TTC549 (cell line): Measurements from ENCODE around the gene RNF40.
A peak's percentile ranks its signal among the peaks of the same experiment; 100 is the strongest.

Source experiments
- FAIRE-seq: peaks from 2 replicates; lab custom pipeline; 2012; peaks lifted over from hg19 to GRCh38; lab: Jason Lieb, UNC

The RNF40 gene

GRCh38 chr16:30740364-30741251 lies 21.5 kb upstream of the RNF40 start:
- no peak for FAIRE-seq

- FAIRE-seq, result no peak
Observed at GRCh38 chr16:30741461-30741914, 20.6 kb upstream of the RNF40 start.

DNA sequence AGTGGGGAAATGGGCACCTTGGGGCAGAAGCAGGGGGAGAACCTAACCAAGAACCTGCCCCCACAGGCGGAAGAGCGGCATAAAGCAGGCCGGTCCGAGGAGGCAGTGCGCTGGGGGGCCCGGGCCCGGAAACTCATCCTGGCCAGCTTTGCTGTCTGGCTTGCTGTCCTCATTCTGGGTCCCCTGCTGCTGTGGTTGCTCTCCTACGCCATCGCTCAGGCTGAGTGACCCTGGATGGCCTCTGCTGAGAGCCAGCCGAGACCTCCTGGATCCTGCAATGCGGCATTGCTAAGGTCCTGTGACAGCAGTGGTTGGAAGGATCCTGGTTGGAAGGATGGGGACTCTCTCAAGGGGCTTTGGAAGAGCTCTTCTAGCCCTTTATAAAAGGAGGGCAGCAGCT lies 18.4 kb upstream of the RNF40 start:
- FAIRE-seq, result no peak

DNA sequence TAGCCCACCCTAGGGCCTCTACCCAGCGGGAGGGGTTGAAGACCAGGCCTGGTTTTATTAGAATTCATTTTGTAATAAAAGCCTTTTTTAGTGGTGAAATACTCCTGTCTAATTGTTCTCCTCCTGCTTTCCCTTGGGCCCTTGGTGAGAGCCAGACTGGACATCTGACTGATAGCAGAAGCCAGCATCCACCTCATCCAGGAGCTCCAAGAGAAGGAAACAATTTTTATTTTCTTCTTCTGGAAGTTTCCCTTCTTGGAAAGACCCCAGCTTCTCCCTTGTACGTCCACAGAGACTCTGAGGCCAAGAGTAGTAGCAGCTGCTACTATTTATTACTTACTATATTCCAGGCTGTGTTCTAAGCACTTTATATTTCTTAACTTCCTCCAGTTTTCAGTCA lies 17.9 kb upstream of the RNF40 start:
- FAIRE-seq, result no peak

GRCh38 chr16:30745082-30745481 lies 17.0 kb upstream of the RNF40 start:
- no peak for FAIRE-seq

DNA sequence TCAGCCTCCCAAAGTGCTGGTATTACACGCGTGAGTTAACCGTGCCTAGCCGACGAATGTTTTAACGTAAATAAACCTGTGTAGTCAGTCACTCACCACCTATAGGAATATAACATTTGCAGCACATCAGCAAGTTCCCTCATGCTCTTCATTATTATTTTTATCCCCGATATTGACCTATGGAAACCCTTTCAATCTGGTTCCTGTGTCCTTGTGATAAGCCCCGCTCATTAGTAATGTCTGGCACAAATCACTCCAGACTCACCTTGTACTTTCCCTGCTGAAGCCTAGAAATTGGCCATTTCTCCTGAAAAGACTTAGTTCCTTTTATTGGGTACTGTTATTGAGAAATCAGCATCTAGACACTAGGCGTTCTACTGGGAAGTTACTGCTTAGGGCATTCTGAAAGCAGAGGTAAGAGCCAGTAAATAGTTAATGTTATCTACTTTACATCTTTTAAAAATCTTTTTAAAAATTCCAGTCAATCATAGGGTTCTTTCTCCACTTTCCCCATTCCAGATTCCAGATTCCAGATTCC lies 15.4 kb upstream of the RNF40 start:
- FAIRE-seq, result no peak

- no peak for FAIRE-seq
Observed at GRCh38 chr16:30747331-30747730, 14.8 kb upstream of the RNF40 start.

- peak; percentile 91 for FAIRE-seq
Observed at GRCh38 chr16:30747799-30748633, 14.1 kb upstream of the RNF40 start, which contains the start of gene PHKG2. Gene PHKG2 (plus strand): TSS chr16:30748425. CDS start chr16:30748821, 396 bp downstream.

DNA sequence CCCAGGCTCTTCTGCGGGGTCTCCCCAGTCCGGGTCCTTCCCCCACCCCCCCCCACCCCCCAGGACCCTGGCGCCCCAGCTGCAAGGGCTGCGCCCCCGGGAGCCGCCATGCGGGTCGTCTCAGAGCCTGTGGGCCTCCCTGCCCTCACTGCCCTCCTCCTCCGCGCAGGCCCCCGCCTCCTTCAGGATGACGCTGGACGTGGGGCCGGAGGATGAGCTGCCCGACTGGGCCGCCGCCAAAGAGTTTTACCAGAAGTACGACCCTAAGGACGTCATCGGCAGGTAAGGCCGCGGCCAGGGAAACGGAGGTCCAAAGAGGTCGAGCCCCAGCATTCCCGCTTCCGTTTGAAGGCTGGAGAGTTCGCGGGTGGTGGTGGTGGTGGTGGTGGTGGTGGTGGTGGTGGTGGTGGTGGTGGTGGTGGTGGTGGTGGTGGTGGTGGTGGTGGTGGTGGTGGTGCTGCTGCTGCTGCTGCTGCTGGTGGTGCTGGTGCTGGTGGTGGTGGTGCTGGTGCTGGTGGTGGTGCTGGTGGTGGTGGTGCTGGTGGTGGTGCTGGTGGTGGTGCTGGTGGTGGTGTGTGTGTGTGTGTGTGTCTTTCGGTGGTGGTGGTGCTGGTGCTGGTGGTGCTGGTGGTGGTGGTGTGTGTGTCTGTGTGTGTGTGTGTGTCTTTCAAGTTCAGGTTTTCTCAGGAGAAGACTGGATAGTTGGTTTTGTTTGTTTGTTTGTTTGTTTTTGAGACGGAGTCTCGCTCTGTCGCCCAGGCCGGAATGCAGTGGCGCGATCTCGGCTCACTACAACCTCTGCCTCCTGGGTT lies 13.3 kb upstream of the RNF40 start:
- FAIRE-seq, result no peak

- FAIRE-seq, result no peak
Observed at GRCh38 chr16:30750201-30750600, 11.9 kb upstream of the RNF40 start.

- FAIRE-seq, result no peak
Observed at GRCh38 chr16:30750876-30751465, 11.2 kb upstream of the RNF40 start.

GRCh38 chr16:30753596-30753995 lies 8.5 kb upstream of the RNF40 start:
- FAIRE-seq, result no peak

DNA sequence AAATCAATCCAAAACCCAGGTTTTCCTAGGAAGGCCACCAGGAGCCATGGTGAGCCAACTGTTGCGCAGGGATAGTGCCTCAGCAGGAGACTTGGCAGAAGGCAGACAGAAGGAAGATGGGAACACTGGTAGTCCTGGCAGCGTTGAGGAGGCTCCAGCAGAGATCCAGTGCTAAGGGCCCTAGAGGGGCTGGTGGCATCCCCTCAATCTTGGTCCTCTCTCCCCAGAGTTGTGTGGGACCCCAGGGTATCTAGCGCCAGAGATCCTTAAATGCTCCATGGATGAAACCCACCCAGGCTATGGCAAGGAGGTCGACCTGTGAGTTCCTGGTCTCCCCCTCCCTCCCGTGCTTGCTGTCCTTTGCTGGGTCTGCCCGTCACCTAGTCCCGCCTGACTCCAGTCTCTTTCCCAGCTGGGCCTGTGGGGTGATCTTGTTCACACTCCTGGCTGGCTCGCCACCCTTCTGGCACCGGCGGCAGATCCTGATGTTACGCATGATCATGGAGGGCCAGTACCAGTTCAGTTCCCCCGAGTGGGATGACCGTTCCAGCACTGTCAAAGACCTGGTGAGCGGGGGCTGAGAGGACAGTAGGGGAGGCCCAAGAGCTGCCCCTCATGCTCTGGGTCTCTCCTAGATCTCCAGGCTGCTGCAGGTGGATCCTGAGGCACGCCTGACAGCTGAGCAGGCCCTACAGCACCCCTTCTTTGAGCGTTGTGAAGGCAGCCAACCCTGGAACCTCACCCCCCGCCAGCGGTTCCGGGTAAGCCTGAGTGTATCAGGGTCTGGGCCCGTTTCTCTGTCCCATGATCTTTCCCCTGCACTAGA lies 6.0 kb upstream of the RNF40 start:
- no peak for FAIRE-seq

GRCh38 chr16:30756781-30757100 lies 5.4 kb upstream of the RNF40 start:
- FAIRE-seq, result no peak

DNA sequence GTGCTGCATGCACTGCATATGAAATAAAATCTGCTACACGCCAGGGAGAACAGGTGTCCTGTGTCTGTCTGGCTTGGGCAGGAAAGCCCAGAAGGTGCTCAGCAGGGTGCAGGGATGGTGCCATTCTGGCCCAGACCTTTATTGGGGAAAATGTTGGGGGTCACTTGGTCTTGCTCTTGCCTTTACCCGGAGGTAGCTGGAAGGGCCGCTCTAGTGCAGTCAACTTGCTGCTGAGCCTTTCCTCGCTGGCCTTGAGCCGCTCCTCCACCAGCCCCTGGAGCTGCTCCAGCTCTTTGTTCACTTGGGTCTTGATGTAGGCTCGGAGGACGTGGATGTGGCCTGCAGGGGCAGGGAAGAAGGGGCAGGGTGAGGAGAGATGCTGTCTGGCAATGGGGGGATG lies 4.8 kb upstream of the RNF40 start:
- no peak for FAIRE-seq

DNA sequence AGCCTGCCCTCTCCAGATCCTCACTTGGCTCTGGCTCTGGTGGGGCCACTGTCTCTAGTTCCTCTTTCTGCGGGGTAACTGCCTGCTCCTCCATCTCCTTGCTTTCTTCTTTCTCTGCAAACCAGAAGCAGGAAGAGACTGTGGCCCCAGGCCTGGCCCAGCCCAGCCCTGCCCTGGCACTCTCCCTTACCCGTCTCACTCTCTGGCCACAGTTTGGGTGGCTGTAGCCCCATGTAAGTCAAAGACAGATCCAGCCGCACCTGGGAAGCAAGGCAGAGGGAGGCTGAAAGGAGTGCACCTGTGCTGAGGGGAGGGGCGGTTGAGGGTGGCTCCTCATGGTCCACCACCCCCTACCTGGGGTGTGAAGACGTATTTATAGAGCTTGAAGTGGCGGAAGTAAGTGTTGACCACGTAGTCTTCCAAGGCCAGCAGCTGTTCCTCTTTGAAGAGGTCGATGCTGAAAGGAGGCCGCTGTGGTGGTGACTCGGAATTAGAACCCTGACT lies 3.1 kb upstream of the RNF40 start:
- no peak for FAIRE-seq

DNA sequence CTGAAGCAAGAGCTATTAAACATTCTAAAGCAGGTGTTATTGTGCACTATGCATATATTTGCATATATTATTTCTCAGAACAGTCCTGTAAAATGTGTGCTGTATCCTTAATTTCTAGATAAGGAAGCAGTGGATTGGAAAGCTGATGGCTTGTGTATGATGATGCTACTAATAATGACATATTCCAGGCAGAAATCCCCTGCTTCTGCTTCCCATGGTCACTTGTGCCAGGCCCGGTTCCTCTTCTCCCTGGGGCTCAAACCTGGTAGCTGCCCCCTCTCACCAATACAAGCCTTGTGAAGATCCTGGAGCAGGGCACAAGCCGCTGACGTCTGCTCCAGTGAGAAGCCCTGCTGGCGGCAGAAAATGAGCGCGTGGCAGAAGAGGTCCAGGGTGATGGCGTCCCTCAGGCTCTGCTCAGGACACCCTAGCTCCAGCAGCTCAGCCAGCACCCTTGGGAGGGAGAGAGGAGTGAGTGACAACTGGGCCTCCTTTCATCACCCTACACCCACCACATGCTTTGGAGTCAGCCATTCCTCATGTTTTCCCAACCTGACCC lies 2.0 kb upstream of the RNF40 start:
- FAIRE-seq, result no peak

DNA sequence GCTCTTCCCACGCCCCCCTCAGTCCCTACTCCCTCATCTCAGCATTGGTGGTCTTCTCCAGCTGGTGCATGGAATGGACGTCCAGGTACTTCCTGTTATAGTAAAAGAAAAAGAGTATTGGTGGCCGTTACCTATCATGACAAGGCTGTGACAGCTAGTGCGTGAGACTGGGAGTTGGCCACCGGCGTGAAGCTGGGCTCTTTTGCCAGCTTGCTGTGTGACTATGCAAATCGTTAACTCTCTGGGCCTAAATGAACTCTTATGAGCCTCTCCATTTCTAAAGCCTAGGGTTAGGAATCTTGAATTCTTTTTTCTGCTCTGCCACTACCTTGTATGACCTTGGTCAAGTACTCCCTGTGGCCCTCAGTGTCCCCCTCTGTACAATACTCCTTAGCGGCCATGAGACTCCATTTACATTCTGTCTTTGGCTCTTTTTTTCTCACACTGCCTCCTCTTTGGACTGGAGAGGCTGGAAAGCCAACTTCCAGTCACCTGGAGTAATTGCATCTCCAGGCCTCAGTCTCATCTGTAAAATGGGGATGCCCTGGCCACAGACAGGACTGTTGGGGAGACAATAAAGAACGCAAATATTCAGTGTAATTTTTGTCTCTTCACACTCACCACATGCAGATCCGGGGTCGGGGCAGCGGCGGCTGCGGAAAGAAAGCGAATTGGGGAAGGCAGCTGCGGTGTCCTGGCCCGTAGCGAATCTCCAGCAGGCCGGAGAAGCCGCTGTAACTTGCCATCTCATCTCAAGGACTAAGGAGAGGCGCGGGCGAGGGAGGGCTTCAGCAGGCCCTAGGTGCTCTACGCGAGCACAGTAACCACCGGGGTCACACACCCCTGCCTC lies 1.3 kb upstream of the RNF40 start:
- FAIRE-seq, result no peak

DNA sequence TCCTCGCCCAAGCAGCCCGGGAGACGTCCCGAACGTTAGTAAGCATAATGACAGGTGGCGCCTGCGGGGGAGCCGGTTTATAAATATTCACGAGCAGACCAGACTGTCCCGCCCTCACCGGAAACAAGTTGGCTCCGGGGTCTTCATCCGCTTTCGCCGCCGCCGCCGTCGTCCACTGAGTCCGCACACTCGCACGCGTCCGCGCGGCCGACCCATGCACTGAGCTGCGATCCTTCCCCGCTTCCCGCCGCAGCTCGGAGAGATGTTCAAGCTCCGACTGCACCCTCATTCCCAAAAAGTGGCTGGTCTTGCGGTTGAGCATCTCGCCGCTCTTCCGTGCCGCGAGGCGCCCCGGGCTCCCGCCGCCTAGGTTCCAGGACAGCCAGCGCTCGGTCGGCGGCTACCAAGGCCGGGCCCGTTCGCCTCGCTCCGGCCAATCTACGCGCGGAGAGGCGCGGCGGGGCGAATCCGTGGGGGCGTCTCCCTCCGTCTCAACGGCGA lies 645 bp upstream of the RNF40 start:
- FAIRE-seq, result no peak
